HEK293 (cell line): Measurements from ENCODE around the gene CSRNP2.

Source experiments
- CTCF ChIA-PET: fragments of 350-600 bp; formaldehyde crosslinking; extraction: SDS; loops from one replicate; lab custom pipeline; 2021; ENCODE audit warnings: antibody characterized with exemption; lab: Yijun Ruan, JAX
- POLR2A ChIA-PET: fragments of 300-600 bp; formaldehyde crosslinking; extraction: SDS; loops from one replicate; lab custom pipeline; 2020; ENCODE audit warnings: antibody characterized with exemption, inconsistent platforms; lab: Yijun Ruan, JAX
- H3K27ac ChIP-seq: fragments of 200-500 bp; sonication (Bioruptor generic); 2 replicates; pipeline ENCODE4 v1.5.1; 2014; ENCODE audit warnings: low read depth, low read length, control low read depth, inconsistent platforms; ENCODE audit errors: extremely low read depth
- H3K36me3 ChIP-seq, 2 experiments: fragments of 200-500 bp in 1 of 2; sonication (Bioruptor generic) in 1 of 2; 1 replicate in 1 of 2; 2 replicates in 1 of 2; pipeline ENCODE4 v1.5.1; 2014 to 2017; ENCODE audit warnings: inconsistent platforms in 2 of 2, low read length in 2 of 2; ENCODE audit not compliant: control insufficient read depth in 2 of 2, insufficient read depth in 1 of 2
- H3K4me1 ChIP-seq: fragments of 200-500 bp; sonication (Bioruptor generic); 2 replicates; pipeline ENCODE4 v1.5.1; 2014; ENCODE audit warnings: mild to moderate bottlenecking, low read length, inconsistent platforms; ENCODE audit not compliant: control insufficient read depth, insufficient read depth
- H3K4me3 ChIP-seq: 2 replicates; pipeline ENCODE4 v1.5.1; 2011; ENCODE audit warnings: low read depth, mild to moderate bottlenecking, control low read depth, low read length, moderate library complexity
- H3K9me3 ChIP-seq: fragments of 200-500 bp; sonication (Bioruptor generic); 2 replicates; pipeline ENCODE4 v1.5.1; 2014; ENCODE audit warnings: low read depth, low read length, inconsistent platforms; ENCODE audit not compliant: control insufficient read depth, insufficient read depth
- GLIS1 ChIP-seq: fragments of 450-650 bp; formaldehyde crosslinking; IDR thresholded peaks from 2 replicates; pipeline ENCODE4 v1.5.1; 2016; ENCODE audit warnings: missing biosample characterization, missing genetic modification characterization
- INSM2 ChIP-seq: fragments of 450-650 bp; formaldehyde crosslinking; IDR thresholded peaks from 2 replicates; pipeline ENCODE4 v1.5.1; 2016; ENCODE audit warnings: missing biosample characterization, missing genetic modification characterization
- MYNN ChIP-seq: fragments of 450-650 bp; formaldehyde crosslinking; IDR thresholded peaks from 2 replicates; pipeline ENCODE4 v1.5.1; 2016; ENCODE audit warnings: missing biosample characterization, missing genetic modification characterization, borderline replicate concordance
- PATZ1 ChIP-seq: fragments of 450-650 bp; formaldehyde crosslinking; IDR thresholded peaks from 2 replicates; pipeline ENCODE4 v1.5.1; 2016; ENCODE audit warnings: missing biosample characterization, missing genetic modification characterization
- PRDM2 ChIP-seq: fragments of 450-650 bp; formaldehyde crosslinking; IDR thresholded peaks from 2 replicates; pipeline ENCODE4 v1.5.1; 2016; ENCODE audit warnings: missing biosample characterization, missing genetic modification characterization, borderline replicate concordance
- PRDM6 ChIP-seq: fragments of 450-650 bp; formaldehyde crosslinking; IDR thresholded peaks from 2 replicates; pipeline ENCODE4 v1.5.1; 2017; ENCODE audit warnings: missing biosample characterization, missing genetic modification characterization
- TRIM28 ChIP-seq: IDR thresholded peaks from 2 replicates; pipeline ENCODE4 v1.6.1; 2011; ENCODE audit warnings: low read length, control low read depth, borderline replicate concordance
- ZBTB21 ChIP-seq: fragments of 450-650 bp; formaldehyde crosslinking; IDR thresholded peaks from 2 replicates; pipeline ENCODE4 v1.5.1; 2017; ENCODE audit warnings: missing biosample characterization, missing genetic modification characterization
- ZFP3 ChIP-seq: fragments of 450-650 bp; formaldehyde crosslinking; IDR thresholded peaks from 2 replicates; pipeline ENCODE4 v1.5.1; 2016; ENCODE audit warnings: low read depth, missing biosample characterization, missing genetic modification characterization
- ZFP69B ChIP-seq: fragments of 450-650 bp; formaldehyde crosslinking; IDR thresholded peaks from 2 replicates; pipeline ENCODE4 v1.5.1; 2016; ENCODE audit warnings: missing biosample characterization, missing genetic modification characterization
- ZNF2 ChIP-seq: fragments of 450-650 bp; formaldehyde crosslinking; IDR thresholded peaks from 2 replicates; pipeline ENCODE4 v1.5.1; 2016; ENCODE audit warnings: missing biosample characterization, missing genetic modification characterization
- ZNF248 ChIP-seq: fragments of 450-650 bp; formaldehyde crosslinking; IDR thresholded peaks from 2 replicates; pipeline ENCODE4 v1.5.1; 2017; ENCODE audit warnings: missing biosample characterization, missing genetic modification characterization
- ZNF266 ChIP-seq: fragments of 450-650 bp; formaldehyde crosslinking; IDR thresholded peaks from 2 replicates; pipeline ENCODE4 v1.5.1; 2016; ENCODE audit warnings: missing biosample characterization, missing genetic modification characterization, low read depth
- ZNF311 ChIP-seq: fragments of 450-650 bp; formaldehyde crosslinking; IDR thresholded peaks from 2 replicates; pipeline ENCODE4 v1.5.1; 2017; ENCODE audit warnings: missing biosample characterization, missing genetic modification characterization, borderline replicate concordance
- ZNF394 ChIP-seq: fragments of 450-650 bp; formaldehyde crosslinking; IDR thresholded peaks from 2 replicates; pipeline ENCODE4 v1.5.1; 2016; ENCODE audit warnings: missing biosample characterization, missing genetic modification characterization, mild to moderate bottlenecking, moderate library complexity, borderline replicate concordance
- ZNF433 ChIP-seq: fragments of 450-650 bp; formaldehyde crosslinking; IDR thresholded peaks from 2 replicates; pipeline ENCODE4 v1.5.1; 2016; ENCODE audit warnings: missing biosample characterization, missing genetic modification characterization, low read depth
- ZNF514 ChIP-seq: fragments of 450-650 bp; formaldehyde crosslinking; IDR thresholded peaks from 2 replicates; pipeline ENCODE4 v1.5.1; 2016; ENCODE audit warnings: missing biosample characterization, missing genetic modification characterization
- ZNF530 ChIP-seq: fragments of 450-650 bp; formaldehyde crosslinking; IDR thresholded peaks from 2 replicates; pipeline ENCODE4 v1.5.1; 2016; ENCODE audit warnings: low read depth, missing biosample characterization, missing genetic modification characterization
- ZNF571 ChIP-seq: fragments of 450-650 bp; formaldehyde crosslinking; IDR thresholded peaks from 2 replicates; pipeline ENCODE4 v1.5.0; 2017; ENCODE audit warnings: missing biosample characterization, missing genetic modification characterization
- ZNF600 ChIP-seq: fragments of 450-650 bp; formaldehyde crosslinking; IDR thresholded peaks from 2 replicates; pipeline ENCODE4 v1.5.1; 2016; ENCODE audit warnings: missing biosample characterization, missing genetic modification characterization
- ZNF747 ChIP-seq: fragments of 450-650 bp; formaldehyde crosslinking; IDR thresholded peaks from 2 replicates; pipeline ENCODE4 v1.5.1; 2016; ENCODE audit warnings: missing biosample characterization, missing genetic modification characterization
- ZNF792 ChIP-seq: fragments of 450-650 bp; formaldehyde crosslinking; IDR thresholded peaks from 2 replicates; pipeline ENCODE4 v1.5.1; 2016; ENCODE audit warnings: missing biosample characterization, missing genetic modification characterization
- ZNF830 ChIP-seq: fragments of 450-650 bp; IDR thresholded peaks from 2 replicates; pipeline ENCODE4 v1.5.0; 2018; ENCODE audit warnings: missing biosample characterization, missing genetic modification characterization, low read depth, mild to moderate bottlenecking, moderate library complexity
- ZSCAN5A ChIP-seq: fragments of 450-650 bp; formaldehyde crosslinking; IDR thresholded peaks from 2 replicates; pipeline ENCODE4 v1.5.1; 2016; ENCODE audit warnings: missing biosample characterization, missing genetic modification characterization

Gene CSRNP2

GRCh38 chr12:51086933-51087332, 3.5 kb upstream of the CSRNP2 start:
- Histone ChIP-seq H3K4me1 (no peaks in the 10 kb centered on the region), H3K4me3 (no peak overlapping the region), H3K36me3 (peaks cover 8 to 11% of the 10 kb centered on the region in 2 experiments; a peak in 2 of 3 replicates), H3K9me3 (no peaks in the 10 kb centered on the region), H3K27ac (no peak overlapping the region)
- POLR2A ChIA-PET: no interaction called here
- no peak for TF ChIP-seq ZNF514 (tag by site-specific recombination)
- TF ChIP-seq ZNF433: no peak
- no peak for TF ChIP-seq ZFP69B
- TF ChIP-seq ZFP3 (tag by site-specific recombination): no peak
- CTCF ChIA-PET: interaction anchor here (0.7 kb wide), 1 partner anchor 136 kb away, joined by 3 read pairs; no protein-coding TSS in a partner anchor

GRCh38 chr12:51085757-51086156, 2.4 kb upstream of the CSRNP2 start:
- H3K27ac ChIP-seq: no peak overlapping the region
- no peak overlapping the region for H3K4me3 ChIP-seq
- ChIA-PET CTCF (interaction anchor here (1.2 kb wide), 1 partner anchor 153 kb away, joined by 3 read pairs; the partner anchor contains the start of gene DAZAP2), POLR2A (no interaction called here)
- TF ChIP-seq ZNF792 (tag by site-specific recombination) (no peak), TRIM28 (no peak), INSM2 (tag by site-specific recombination) (no peak), PATZ1 (tag by site-specific recombination) (no peak), ZNF311 (tag by site-specific recombination) (no peak), ZNF266 (tag by site-specific recombination) (no peak), ZNF394 (tag by site-specific recombination) (no peak), PRDM2 (tag by site-specific recombination) (no peak), PRDM6 (tag by site-specific recombination) (no peak), ZNF248 (tag by site-specific recombination) (no peak), ZNF747 (no peak), ZNF600 (tag by site-specific recombination) (no peak), ZNF2 (tag by site-specific recombination) (no peak), ZNF571 (tag by site-specific recombination) (no peak), ZNF830 (tag by site-specific recombination) (no peak), GLIS1 (tag by site-specific recombination) (no peak), MYNN (tag by site-specific recombination) (no peak), ZNF530 (tag by site-specific recombination) (no peak), ZBTB21 (tag by site-specific recombination) (no peak), ZSCAN5A (no peak)
- no peaks in the 10 kb centered on the region for H3K9me3 ChIP-seq
- H3K36me3 ChIP-seq: peaks cover 0 to under 1% of the 10 kb centered on the region in 2 experiments; a peak in 2 of 3 replicates
- H3K4me1 ChIP-seq: no peaks in the 10 kb centered on the region
